Neutrophil (primary cell): ENCODE data around the gene LAMTOR1.

Experiments used
- H3K27ac ChIP-seq: fragments of 200-600 bp; sonication (generic); 2 replicates; pipeline ENCODE4 v1.5.1; 2016; ENCODE audit warnings: mild to moderate bottlenecking, moderate library complexity
- H3K27me3 ChIP-seq: fragments of 200-600 bp; sonication (generic); 2 replicates; pipeline ENCODE4 v1.6.0; 2016; ENCODE audit warnings: mild to moderate bottlenecking
- H3K36me3 ChIP-seq: fragments of 200-600 bp; sonication (generic); 2 replicates; pipeline ENCODE4 v1.5.1; 2017
- H3K4me1 ChIP-seq, 2 experiments: fragments of 200-600 bp in 1 of 2; sonication (generic) in 1 of 2; 1 replicate in 1 of 2; 2 replicates in 1 of 2; pipeline versions ENCODE4 v1.5.1 to v1.6.1; 2013 to 2016; ENCODE audit warnings: low read depth in 1 of 2, low read length in 1 of 2, mild to moderate bottlenecking in 1 of 2, moderate library complexity in 1 of 2; ENCODE audit not compliant: control insufficient read depth in 1 of 2, insufficient read depth in 1 of 2
- H3K4me3 ChIP-seq, 2 experiments: fragments of 200-600 bp in 1 of 2; sonication (generic) in 1 of 2; 1 replicate in 1 of 2; 2 replicates in 1 of 2; pipeline ENCODE4 v1.5.1; 2013 to 2016; ENCODE audit warnings: low read depth in 1 of 2, low read length in 1 of 2, mild to moderate bottlenecking in 1 of 2, moderate library complexity in 1 of 2
- H3K9me3 ChIP-seq: fragments of 200-600 bp; sonication (generic); 2 replicates; pipeline ENCODE4 v1.5.1; 2016
- TF ChIP-seq, protein P1 (sequence below): fragments of 200-600 bp; sonication (generic); IDR thresholded peaks from 2 replicates; pipeline ENCODE4 v1.5.1; 2016; ENCODE audit warnings: antibody characterized with exemption

Gene LAMTOR1

DNA sequence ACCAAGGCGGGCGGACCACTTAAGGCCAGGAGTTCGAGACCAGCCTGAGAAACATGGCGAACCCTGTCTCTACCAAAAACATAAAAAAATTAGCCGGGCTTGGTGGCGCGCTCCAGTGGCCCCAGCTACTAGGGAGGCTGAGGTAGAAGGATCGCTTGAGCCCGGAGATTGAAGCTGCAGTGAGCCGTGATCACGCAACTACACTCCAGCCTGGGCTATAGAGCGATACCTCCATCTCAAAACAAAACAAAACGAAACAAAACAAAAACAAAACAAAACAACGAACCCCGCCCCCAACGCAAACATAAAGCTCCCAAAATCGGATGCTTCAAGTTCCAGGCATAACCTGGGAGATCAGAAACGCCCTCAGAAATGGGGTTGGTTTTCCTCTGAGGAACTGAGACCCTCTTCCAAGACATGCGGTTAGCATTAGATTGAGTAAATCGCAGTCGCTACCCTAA lies 21.9 kb downstream of the LAMTOR1 start:
- Histone ChIP-seq H3K27me3 (no peaks in the 10 kb centered on the region), H3K36me3 (peaks cover 6% of the 10 kb centered on the region), H3K27ac (peak overlapping the region; percentile 96), H3K4me1 (peaks cover 30 to 43% of the 10 kb centered on the region in 2 experiments), H3K9me3 (no peaks in the 10 kb centered on the region), H3K4me3 (peak overlapping the region; percentile 81 to 91)
- TF ChIP-seq, protein P1, sequence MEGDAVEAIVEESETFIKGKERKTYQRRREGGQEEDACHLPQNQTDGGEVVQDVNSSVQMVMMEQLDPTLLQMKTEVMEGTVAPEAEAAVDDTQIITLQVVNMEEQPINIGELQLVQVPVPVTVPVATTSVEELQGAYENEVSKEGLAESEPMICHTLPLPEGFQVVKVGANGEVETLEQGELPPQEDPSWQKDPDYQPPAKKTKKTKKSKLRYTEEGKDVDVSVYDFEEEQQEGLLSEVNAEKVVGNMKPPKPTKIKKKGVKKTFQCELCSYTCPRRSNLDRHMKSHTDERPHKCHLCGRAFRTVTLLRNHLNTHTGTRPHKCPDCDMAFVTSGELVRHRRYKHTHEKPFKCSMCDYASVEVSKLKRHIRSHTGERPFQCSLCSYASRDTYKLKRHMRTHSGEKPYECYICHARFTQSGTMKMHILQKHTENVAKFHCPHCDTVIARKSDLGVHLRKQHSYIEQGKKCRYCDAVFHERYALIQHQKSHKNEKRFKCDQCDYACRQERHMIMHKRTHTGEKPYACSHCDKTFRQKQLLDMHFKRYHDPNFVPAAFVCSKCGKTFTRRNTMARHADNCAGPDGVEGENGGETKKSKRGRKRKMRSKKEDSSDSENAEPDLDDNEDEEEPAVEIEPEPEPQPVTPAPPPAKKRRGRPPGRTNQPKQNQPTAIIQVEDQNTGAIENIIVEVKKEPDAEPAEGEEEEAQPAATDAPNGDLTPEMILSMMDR = no peak

DNA sequence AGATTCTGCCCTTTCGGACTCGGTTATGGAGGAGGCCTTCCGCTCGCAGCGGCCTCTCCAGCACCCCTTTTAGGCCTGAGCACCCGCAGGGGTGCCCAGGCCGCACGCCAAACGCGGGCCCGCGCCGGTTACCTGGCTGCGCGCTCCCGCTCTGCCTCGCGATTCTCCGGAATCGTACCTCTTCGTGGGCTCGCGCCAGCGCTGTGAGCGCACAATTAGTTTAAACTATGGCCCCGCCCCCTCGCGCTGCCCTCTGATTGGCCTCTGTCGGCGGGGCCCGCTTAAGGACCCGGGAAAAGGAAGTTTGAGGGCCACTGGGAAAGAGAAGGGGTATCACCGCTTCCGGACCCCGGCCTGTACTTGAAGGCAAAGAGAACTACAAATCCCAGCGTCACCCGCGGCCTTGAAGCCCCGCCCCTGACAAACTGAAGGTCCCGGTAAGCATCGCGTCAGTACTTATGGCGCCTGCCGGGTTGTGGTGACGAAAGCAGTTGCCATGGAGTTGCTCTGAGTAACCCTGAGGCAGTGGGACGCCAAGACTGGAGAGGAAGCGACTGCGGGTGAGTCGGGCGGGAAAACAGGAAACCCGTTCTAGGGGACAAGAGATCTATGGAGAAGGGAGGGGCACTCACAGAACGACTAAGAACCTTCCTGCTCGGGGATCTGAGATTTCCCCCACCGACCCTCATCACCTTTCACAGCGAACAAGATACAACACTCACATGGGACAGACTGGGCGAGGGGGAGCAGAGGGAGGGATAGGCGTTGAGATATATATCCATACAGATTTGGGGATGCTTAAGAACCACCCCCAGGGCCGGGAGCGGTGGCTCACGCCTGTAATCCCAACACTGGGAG lies 22.5 kb downstream of the LAMTOR1 start, which contains the start of the genes LRRC51 and NUMA1:
TSS of gene LRRC51 (plus strand) at position 525 of the 858 bp plus-strand sequence. CDS start 8,234 bp downstream, outside the sequence.
TSS of gene NUMA1 (minus strand) at position 217 of the 858 bp plus-strand sequence. CDS start 44,599 bp downstream, outside the sequence.
- Histone ChIP-seq H3K27ac (peak within 1 kb of the TSS; percentile 96), H3K4me3 (peak within 1 kb of the TSS; percentile 81 to 91), H3K36me3 (peaks cover 2% of the 10 kb centered on the region), H3K27me3 (no peaks in the 10 kb centered on the region), H3K4me1 (peaks cover 31 to 47% of the 10 kb centered on the region in 2 experiments), H3K9me3 (no peaks in the 10 kb centered on the region)
- TF ChIP-seq, protein P1 = peak; percentile 49

DNA sequence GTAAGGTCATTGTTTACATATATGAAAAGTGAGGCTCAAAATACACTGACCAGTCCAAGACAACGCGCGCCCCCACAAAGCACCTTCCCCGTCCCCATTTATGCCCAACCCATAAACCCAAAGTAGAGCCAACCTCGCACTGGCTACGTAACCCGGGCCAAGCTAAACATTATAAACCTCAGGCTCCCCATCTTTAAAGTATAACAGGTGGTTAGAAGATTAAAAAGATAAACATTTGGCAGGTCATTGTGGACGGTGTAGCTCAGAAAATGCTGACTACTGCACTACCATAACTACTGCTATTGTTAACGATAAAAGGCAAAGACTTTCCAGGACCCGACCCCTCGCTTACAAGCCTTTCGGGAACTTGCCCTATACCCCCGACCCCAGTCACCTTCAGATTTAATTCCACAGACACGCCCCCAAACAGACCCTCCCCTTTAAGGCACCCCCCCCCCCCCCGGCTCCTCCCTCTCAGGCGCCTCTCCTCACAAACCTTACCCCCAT lies 23.2 kb downstream of the LAMTOR1 start:
- TF ChIP-seq, protein P1 = no peak

DNA sequence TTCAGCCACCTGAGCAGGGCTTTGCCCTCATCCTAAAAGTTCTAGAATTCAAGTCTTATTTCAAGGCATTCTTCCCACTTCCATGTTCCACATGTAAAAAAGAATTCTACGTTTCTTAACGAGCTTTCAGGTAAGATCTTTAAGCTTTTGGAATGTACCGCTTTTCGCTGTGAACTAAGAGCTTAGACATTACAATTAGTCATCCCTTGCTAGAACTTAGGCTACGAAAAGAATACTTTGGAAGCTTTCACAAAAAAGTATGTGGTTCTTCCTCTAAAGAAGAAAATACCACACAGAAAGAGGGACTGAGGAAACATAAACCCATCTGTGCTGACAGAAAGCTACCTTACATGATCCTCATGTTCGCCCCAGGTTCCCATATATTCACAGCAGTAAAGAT lies 24.6 kb downstream of the LAMTOR1 start:
- H3K36me3 ChIP-seq = no peaks in the 10 kb centered on the region
- peak overlapping the region; percentile 35 for H3K27ac ChIP-seq
- no peak overlapping the region for H3K4me3 ChIP-seq
- TF ChIP-seq, protein P1 = no peak
- H3K27me3 ChIP-seq = no peaks in the 10 kb centered on the region
- H3K9me3 ChIP-seq = no peaks in the 10 kb centered on the region
- peaks cover 38 to 52% of the 10 kb centered on the region in 2 experiments for H3K4me1 ChIP-seq

More for the DNA sequence above, 23.2 kb downstream of the LAMTOR1 start:
- no peaks in the 10 kb centered on the region for H3K9me3 ChIP-seq
- H3K27me3 ChIP-seq = no peaks in the 10 kb centered on the region
- H3K27ac ChIP-seq = peak overlapping the region; percentile 96
- H3K4me1 ChIP-seq = peaks cover 38 to 54% of the 10 kb centered on the region in 2 experiments
- H3K4me3 ChIP-seq = peak overlapping the region; percentile 81 to 91
- no peaks in the 10 kb centered on the region for H3K36me3 ChIP-seq

DNA sequence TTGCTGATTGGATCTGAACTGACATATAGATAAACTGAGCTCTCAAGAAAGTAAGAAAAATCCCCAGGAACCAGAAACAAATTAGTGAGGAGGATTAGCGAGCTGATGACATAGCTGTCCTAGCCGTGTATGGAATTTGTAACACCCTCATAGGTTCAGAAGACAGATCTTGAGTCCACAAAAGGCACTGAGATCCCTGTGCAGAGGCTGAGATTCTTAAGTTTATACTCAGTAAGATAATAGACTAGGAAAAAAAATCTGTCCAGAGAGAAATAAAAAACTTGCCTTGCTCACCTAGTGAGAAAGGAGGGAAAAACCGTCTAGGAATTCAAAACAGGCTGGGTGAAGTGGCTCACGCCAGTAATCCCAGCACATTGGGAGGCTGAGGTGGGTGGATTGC lies 27.3 kb downstream of the LAMTOR1 start:
- H3K4me3 ChIP-seq = no peak overlapping the region
- no peaks in the 10 kb centered on the region for H3K9me3 ChIP-seq
- H3K27ac ChIP-seq = peak overlapping the region; percentile 81
- H3K27me3 ChIP-seq = no peaks in the 10 kb centered on the region
- H3K36me3 ChIP-seq = no peaks in the 10 kb centered on the region
- peaks cover 46 to 60% of the 10 kb centered on the region in 2 experiments for H3K4me1 ChIP-seq
- TF ChIP-seq, protein P1 = no peak
